Lower leg skin (tissue), 3 donors: ENCODE results near the gene TMEM9.

Source experiments
- CTCF ChIP-seq, 3 donors: fragments of 450-650 bp; IDR thresholded peaks; one replicate each; pipeline ENCODE4 v1.5.1; 2016; ENCODE audit warnings: antibody characterized with exemption in 3 of 3, mild to moderate bottlenecking in 3 of 3, moderate library complexity in 2 of 3
- POLR2A ChIP-seq, 2 donors: fragments of 450-650 bp; IDR thresholded peaks; one replicate each; pipeline ENCODE4 v1.6.1; 2016 to 2017; ENCODE audit warnings: antibody characterized with exemption in 2 of 2, mild to moderate bottlenecking in 1 of 2, moderate library complexity in 1 of 2

- TF ChIP-seq POLR2A (IDR thresholded peaks at IDR 0.05) (no peak), CTCF (IDR thresholded peaks at IDR 0.05) (no peak)
Observed at GRCh38 chr1:201185527-201186128, 31.4 kb upstream of the TMEM9 start.
